Activated CD8-positive, alpha-beta T cell treated with anti-CD3 and anti-CD28 coated beads for 36 hours (primary cell): ENCODE data around the gene UBE2G2. TPM values are rescaled to one million over a fixed set of nuclear protein-coding genes. Genes with fewer than 3 reads are reported as not detected.

Source experiments
- ATAC-seq: fragments of 200-7000 bp; cut with Tn5 transposase; one replicate; pipeline ENCODE4 v1.10.0; 2021; ENCODE audit warnings: mild to moderate bottlenecking, moderate library complexity
- CTCF ChIA-PET: fragments of 350-600 bp; sonication (Branson Sonifier 250); formaldehyde crosslinking; loops from one replicate; lab custom pipeline; 2021; ENCODE audit warnings: antibody characterized with exemption; lab: Charles Lee
- POLR2A ChIA-PET: fragments of 350-600 bp; sonication (Branson Sonifier 250); formaldehyde crosslinking; loops from one replicate; lab custom pipeline; 2021; ENCODE audit warnings: antibody characterized with exemption; lab: Charles Lee
- DNase-seq: peaks from one replicate; pipeline ENCODE4 v3.0.0-alpha.2; 2020
- H3K27ac Mint-ChIP-seq: one replicate; pipeline ENCODE4 v1.8.0; 2021; ENCODE audit warnings: mild to moderate bottlenecking, mixed read lengths
- H3K27me3 Mint-ChIP-seq: one replicate; pipeline ENCODE4 v1.8.0; 2021; ENCODE audit warnings: mixed read lengths
- H3K36me3 Mint-ChIP-seq: one replicate; pipeline ENCODE4 v1.8.0; 2021; ENCODE audit warnings: low read depth, mixed read lengths
- H3K4me1 Mint-ChIP-seq: one replicate; pipeline ENCODE4 v1.8.0; 2021; ENCODE audit warnings: low read depth, mixed read lengths
- H3K4me3 Mint-ChIP-seq: one replicate; pipeline ENCODE4 v1.8.0; 2021; ENCODE audit warnings: mild to moderate bottlenecking, moderate library complexity, mixed read lengths
- H3K9me3 Mint-ChIP-seq: one replicate; pipeline ENCODE4 v1.8.0; 2021; ENCODE audit warnings: mixed read lengths
- CTCF ChIP-seq: fragments of 200-600 bp; IDR thresholded peaks from one replicate; pipeline ENCODE4 v1.8.0; 2022; ENCODE audit warnings: antibody characterized with exemption, mild to moderate bottlenecking
- intact Hi-C: fragments of 100-400 bp; cut with micrococcal nuclease; formaldehyde crosslinking; loops from one replicate; pipeline ENCODE4 v1.10.0; 2022
- total RNA-seq, 2 experiments: library from RNA; stranded (reverse); gene quantifications; one replicate each; pipeline ENCODE4 v1.2.3, GENCODE V29; 2021

UBE2G2 gene
- total RNA-seq, 2 experiments from 2014 or later: 113 to 115 TPM

- no peaks in the 10 kb centered on the region for H3K4me1 Mint-ChIP-seq
- no peak for TF ChIP-seq CTCF
- no peaks in the 10 kb centered on the region for H3K36me3 Mint-ChIP-seq
- no peak overlapping the region for H3K27ac Mint-ChIP-seq
- no peak for DNase-seq
- no peak overlapping the region for H3K4me3 Mint-ChIP-seq
- H3K27me3 Mint-ChIP-seq: no peaks in the 10 kb centered on the region
- no peak for ATAC-seq
- CTCF ChIA-PET: no interaction called here
- intact Hi-C loops: no loop called here
- peaks cover 5% of the 10 kb centered on the region for H3K9me3 Mint-ChIP-seq
- POLR2A ChIA-PET: interaction anchor here (0.6 kb wide), 1 partner anchor 354 kb away, joined by 3 read pairs; no protein-coding TSS in a partner anchor
Measured at GRCh38 chr21:44736291-44737004, 65.2 kb downstream of the UBE2G2 start.

GRCh38 chr21:44735821-44736220, 65.8 kb downstream of the UBE2G2 start:
- no peak for ATAC-seq
- H3K27me3 Mint-ChIP-seq: no peaks in the 10 kb centered on the region
- CTCF ChIA-PET: no interaction called here

GRCh38 chr21:44734841-44735240, 66.8 kb downstream of the UBE2G2 start:
- no peak overlapping the region for H3K27ac Mint-ChIP-seq
- DNase-seq (no peak), ATAC-seq (no peak)
- CTCF ChIA-PET: no interaction called here
- no peaks in the 10 kb centered on the region for H3K4me1 Mint-ChIP-seq
- POLR2A ChIA-PET: no interaction called here
- H3K4me3 Mint-ChIP-seq: no peak overlapping the region
- intact Hi-C loops: no loop called here
- H3K27me3 Mint-ChIP-seq: no peaks in the 10 kb centered on the region
- H3K9me3 Mint-ChIP-seq: peaks cover 5% of the 10 kb centered on the region
- TF ChIP-seq CTCF: no peak
- no peaks in the 10 kb centered on the region for H3K36me3 Mint-ChIP-seq

More at GRCh38 chr21:44735821-44736220, 65.8 kb downstream of the UBE2G2 start:
- DNase-seq: no peak
- no peak overlapping the region for H3K4me3 Mint-ChIP-seq
- POLR2A ChIA-PET: interaction anchor here (0.8 kb wide), 1 partner anchor 115 kb away, joined by 3 read pairs; no protein-coding TSS in a partner anchor
- TF ChIP-seq CTCF: no peak
- H3K4me1 Mint-ChIP-seq: no peaks in the 10 kb centered on the region
- intact Hi-C loops: no loop called here
- H3K27ac Mint-ChIP-seq: no peak overlapping the region
- peaks cover 5% of the 10 kb centered on the region for H3K9me3 Mint-ChIP-seq
- H3K36me3 Mint-ChIP-seq: no peaks in the 10 kb centered on the region

GRCh38 chr21:44734026-44734745, 67.4 kb downstream of the UBE2G2 start:
- CTCF ChIA-PET: interaction anchor here (1.2 to 1.3 kb wide), 2 partner anchors 8 to 59 kb away, joined by 3 to 4 read pairs; no protein-coding TSS in a partner anchor
- intact Hi-C loops: no loop called here
- no peak for ATAC-seq
- no peaks in the 10 kb centered on the region for H3K36me3 Mint-ChIP-seq
- H3K9me3 Mint-ChIP-seq: peaks cover 5% of the 10 kb centered on the region
- no peak overlapping the region for H3K27ac Mint-ChIP-seq
- no peaks in the 10 kb centered on the region for H3K4me1 Mint-ChIP-seq
- no peak for DNase-seq
- H3K27me3 Mint-ChIP-seq: no peaks in the 10 kb centered on the region
- no peak overlapping the region for H3K4me3 Mint-ChIP-seq
- TF ChIP-seq CTCF: no peak
- POLR2A ChIA-PET: no interaction called here

GRCh38 chr21:44732956-44733355, 68.7 kb downstream of the UBE2G2 start:
- Mint-ChIP-seq H3K27me3 (no peaks in the 10 kb centered on the region), H3K4me1 (no peaks in the 10 kb centered on the region), H3K4me3 (no peak overlapping the region), H3K36me3 (no peaks in the 10 kb centered on the region), H3K9me3 (peaks cover 4% of the 10 kb centered on the region), H3K27ac (no peak overlapping the region)
- CTCF ChIA-PET: interaction anchor here (1.2 to 1.3 kb wide), 2 partner anchors 9 to 60 kb away, joined by 3 to 4 read pairs; no protein-coding TSS in a partner anchor
- intact Hi-C loops: no loop called here
- DNase-seq: no peak
- TF ChIP-seq CTCF: no peak
- no peak for ATAC-seq
- POLR2A ChIA-PET: no interaction called here
